GM06990 (cell line): ENCODE results near the gene MRPL30.
A peak's percentile ranks its signal among the peaks of the same experiment; 100 is the strongest.
"Not testable (repeated sequence)": the region's sequence is repeated elsewhere in the genome, so short reads cannot be mapped to it uniquely, and the experiment has no call there.

Experiments used
- DNase-seq: peaks from one replicate; pipeline ENCODE4 v3.0.0-alpha.2; 2011; ENCODE audit not compliant: insufficient read length; ENCODE audit errors: extremely low read depth
- H3K27me3 ChIP-seq: replicated peaks from 2 replicates; pipeline ENCODE4 v1.6.0; 2011; ENCODE audit warnings: low read length; ENCODE audit not compliant: control insufficient read depth, insufficient read depth
- H3K36me3 ChIP-seq: 2 replicates; pipeline ENCODE4 v1.5.1; 2011; ENCODE audit warnings: low read length; ENCODE audit not compliant: control insufficient read depth, insufficient read depth
- H3K4me3 ChIP-seq: replicated peaks from 2 replicates; pipeline ENCODE4 v1.5.1; 2011; ENCODE audit warnings: low read depth, mild to moderate bottlenecking, control low read depth, low read length
- TF ChIP-seq, protein P1 (sequence below): IDR thresholded peaks from 2 replicates; pipeline ENCODE4 v1.5.1; 2011; ENCODE audit warnings: low read length, control low read depth, mild to moderate bottlenecking, inconsistent platforms; ENCODE audit not compliant: insufficient read depth, poor library complexity, severe bottlenecking

The MRPL30 gene

DNA sequence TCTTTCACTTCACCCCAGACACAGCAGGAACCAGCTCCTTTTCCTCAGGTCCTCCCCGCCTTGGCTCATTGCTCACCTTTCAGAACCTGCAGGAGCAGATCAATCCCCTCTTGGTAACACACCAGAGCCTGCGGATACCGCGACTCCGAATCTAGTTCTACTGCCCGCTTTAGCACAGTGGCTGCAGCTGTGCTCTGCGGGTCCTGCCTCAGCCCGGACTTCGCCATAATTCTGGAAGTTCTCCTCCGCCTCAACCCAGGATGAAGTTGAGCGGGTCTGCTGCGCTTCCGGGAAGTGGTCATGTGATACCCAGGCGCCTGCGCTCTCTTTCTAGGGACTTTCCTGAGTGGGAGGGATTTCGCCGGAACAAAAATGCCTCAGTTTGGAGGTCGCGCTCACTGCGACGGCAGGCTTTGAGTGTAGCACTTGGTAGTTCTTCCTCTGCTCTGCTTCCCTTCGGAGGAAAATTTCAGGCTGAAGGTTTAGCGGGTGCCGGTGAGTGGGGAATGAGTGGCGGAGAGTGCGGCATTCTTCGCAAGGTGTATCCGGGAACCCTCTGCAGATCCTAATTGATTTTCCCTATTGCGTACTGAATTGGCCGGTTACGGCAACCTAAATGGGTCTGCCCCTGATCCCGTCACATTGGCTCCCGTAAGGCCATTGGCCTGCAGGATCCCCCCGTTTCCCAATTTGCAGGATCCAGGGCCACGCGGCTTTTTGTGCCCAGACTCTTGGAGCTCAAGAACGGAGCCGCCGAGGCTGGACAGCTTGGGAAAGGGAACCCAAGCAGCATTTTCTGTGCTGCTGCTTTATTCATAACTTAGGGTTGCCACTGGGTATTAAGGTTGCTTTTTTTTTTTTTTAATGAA lies at the start of gene MRPL30, which contains the start of gene MITD1:
TSS of gene MRPL30 (plus strand) at position 430 of the 869 bp plus-strand sequence. CDS start 5,020 bp downstream, outside the sequence.
TSS of gene MITD1 (minus strand) at position 304 of the 869 bp plus-strand sequence. CDS start at position 227, 77 bp downstream.
- Histone ChIP-seq H3K36me3 (no peaks in the 10 kb centered on the region), H3K4me3 (peak within 1 kb of the TSS; percentile 99), H3K27me3 (no peaks in the 10 kb centered on the region)
- peak; percentile 89 for DNase-seq
- TF ChIP-seq, protein P1, sequence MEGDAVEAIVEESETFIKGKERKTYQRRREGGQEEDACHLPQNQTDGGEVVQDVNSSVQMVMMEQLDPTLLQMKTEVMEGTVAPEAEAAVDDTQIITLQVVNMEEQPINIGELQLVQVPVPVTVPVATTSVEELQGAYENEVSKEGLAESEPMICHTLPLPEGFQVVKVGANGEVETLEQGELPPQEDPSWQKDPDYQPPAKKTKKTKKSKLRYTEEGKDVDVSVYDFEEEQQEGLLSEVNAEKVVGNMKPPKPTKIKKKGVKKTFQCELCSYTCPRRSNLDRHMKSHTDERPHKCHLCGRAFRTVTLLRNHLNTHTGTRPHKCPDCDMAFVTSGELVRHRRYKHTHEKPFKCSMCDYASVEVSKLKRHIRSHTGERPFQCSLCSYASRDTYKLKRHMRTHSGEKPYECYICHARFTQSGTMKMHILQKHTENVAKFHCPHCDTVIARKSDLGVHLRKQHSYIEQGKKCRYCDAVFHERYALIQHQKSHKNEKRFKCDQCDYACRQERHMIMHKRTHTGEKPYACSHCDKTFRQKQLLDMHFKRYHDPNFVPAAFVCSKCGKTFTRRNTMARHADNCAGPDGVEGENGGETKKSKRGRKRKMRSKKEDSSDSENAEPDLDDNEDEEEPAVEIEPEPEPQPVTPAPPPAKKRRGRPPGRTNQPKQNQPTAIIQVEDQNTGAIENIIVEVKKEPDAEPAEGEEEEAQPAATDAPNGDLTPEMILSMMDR = no peak

GRCh38 chr2:99135044-99135556 lies 45.9 kb upstream of the MRPL30 start:
- not testable (repeated sequence) for DNase-seq, H3K36me3 ChIP-seq, H3K4me3 ChIP-seq, H3K27me3 ChIP-seq

GRCh38 chr2:99139003-99139402 lies 42.0 kb upstream of the MRPL30 start:
- TF ChIP-seq, protein P1 = no peak
- no peak for DNase-seq
- Histone ChIP-seq H3K36me3 (no peaks in the 10 kb centered on the region), H3K27me3 (no peaks in the 10 kb centered on the region), H3K4me3 (no peak overlapping the region)

GRCh38 chr2:99140056-99140859 lies 40.7 kb upstream of the MRPL30 start:
- H3K36me3 ChIP-seq = no peaks in the 10 kb centered on the region
- TF ChIP-seq, protein P1 = no peak
- H3K27me3 ChIP-seq = no peaks in the 10 kb centered on the region
- peak overlapping the region; percentile 86 for H3K4me3 ChIP-seq
- DNase-seq = no peak

- DNase-seq = no peak
- Histone ChIP-seq H3K4me3 (peak overlapping the region; percentile 86), H3K27me3 (no peaks in the 10 kb centered on the region), H3K36me3 (no peaks in the 10 kb centered on the region)
- TF ChIP-seq, protein P1 = no peak
Observed at GRCh38 chr2:99140860-99141109, 40.2 kb upstream of the MRPL30 start.
